K562 (cell line): ENCODE measurements around the gene SESN3. TPM values are rescaled to one million over a fixed set of nuclear protein-coding genes. Genes with fewer than 3 reads are reported as not detected.
A peak's percentile ranks its signal among the peaks of the same experiment; 100 is the strongest.

ENCODE experiments used
- BACH1 ChIP-seq: fragments of 200-800 bp; sonication (Bioruptor generic); IDR thresholded peaks from 2 replicates; pipeline ENCODE4 v1.6.1; 2016; ENCODE audit warnings: missing genetic modification characterization, missing compliant biosample characterization
- CREM ChIP-seq: IDR thresholded peaks from 2 replicates; pipeline ENCODE4 v1.6.1; 2014; ENCODE audit warnings: antibody characterized with exemption, low read depth
- ESRRB ChIP-seq: fragments of 250-450 bp; sonication (Bioruptor Pico); IDR thresholded peaks from 2 replicates; pipeline ENCODE4 v1.5.0; 2020; ENCODE audit warnings: mild to moderate bottlenecking, moderate library complexity, borderline replicate concordance
- FOXK2 ChIP-seq, 2 experiments: fragments of 450-650 bp; IDR thresholded peaks in 1 of 2; conservative IDR thresholded peaks in 1 of 2; 2 replicates each; pipeline ENCODE4 v1.6.1; 2016; ENCODE audit warnings: low read depth in 2 of 2, mild to moderate bottlenecking in 1 of 2
- FOXM1 ChIP-seq, 2 experiments: fragments of 450-650 bp in 1 of 2; sonication (generic) in 1 of 2; formaldehyde crosslinking in 1 of 2; IDR thresholded peaks; 2 replicates each; pipeline versions ENCODE4 v1.6.1 to v1.9.0; 2017 to 2022; ENCODE audit warnings: low read depth in 2 of 2, mild to moderate bottlenecking in 2 of 2, missing genetic modification reagents in 1 of 2, moderate library complexity in 1 of 2
- KLF16 ChIP-seq: IDR thresholded peaks from 2 replicates; pipeline ENCODE4 v1.6.1; 2016; ENCODE audit warnings: antibody characterized with exemption
- LCOR ChIP-seq: sonication (generic); formaldehyde crosslinking; IDR thresholded peaks from 2 replicates; pipeline ENCODE4 v1.8.0; 2022; ENCODE audit warnings: mild to moderate bottlenecking, missing genetic modification reagents
- MITF ChIP-seq: IDR thresholded peaks from 2 replicates; pipeline ENCODE4 v1.6.1; 2014; ENCODE audit warnings: antibody characterized with exemption
- PBX2 ChIP-seq, 2 experiments: IDR thresholded peaks in 1 of 2; conservative IDR thresholded peaks in 1 of 2; 2 replicates each; pipeline ENCODE4 v1.6.1; 2016; ENCODE audit warnings: low read depth in 2 of 2, mild to moderate bottlenecking in 1 of 2, missing compliant biosample characterization in 1 of 2, missing genetic modification characterization in 1 of 2, moderate library complexity in 1 of 2
- PREB ChIP-seq: sonication (generic); formaldehyde crosslinking; IDR thresholded peaks from 2 replicates; pipeline ENCODE4 v1.8.1; 2023; ENCODE audit warnings: mild to moderate bottlenecking, missing genetic modification reagents
- TRIM24 ChIP-seq, 2 experiments: fragments of 450-650 bp; IDR thresholded peaks; 2 replicates each; pipeline ENCODE4 v1.6.1; 2016
- ZEB2 ChIP-seq: fragments of 450-650 bp; IDR thresholded peaks from 2 replicates; pipeline ENCODE4 v1.6.1; 2016
- polyA plus RNA-seq, 8 experiments: library from polyadenylated mRNA; depleted of rRNA in 4 of 8; stranded (reverse) in 5 of 8; unstranded in 3 of 8; fragments of >200 nt; fragmentation: Nextera tagmentation in 2 of 8; fragmentation: Illumina TruSeq in 1 of 8; extraction: Ambion mirVana in 2 of 8; extraction: Trizol in 1 of 8; gene quantifications; 2 replicates each; pipeline versions ENCODE4 v1.2.1 to v1.2.3, GENCODE V29; 2011 to 2014; ENCODE audit warnings: inconsistent platforms in 1 of 8, missing spikeins in 1 of 8
- total RNA-seq, 7 experiments: library from RNA; depleted of rRNA in 6 of 7; stranded (reverse); fragments of >200 nt in 6 of 7; fragmentation: Illumina TruSeq in 2 of 7; extraction: Trizol in 2 of 7; gene quantifications; 2 replicates each; pipeline versions ENCODE4 v1.2.1 to v1.2.3, GENCODE V29; 2011 to 2021; ENCODE audit warnings: low replicate concordance in 1 of 7
- TF ChIP-seq, protein P1 (sequence below): fragments of 200-800 bp; sonication (Bioruptor generic); IDR thresholded peaks from 2 replicates; pipeline ENCODE4 v1.6.1; 2017; ENCODE audit warnings: missing genetic modification characterization, missing compliant biosample characterization
- TF ChIP-seq, protein P2 (sequence below): fragments of 450-650 bp; IDR thresholded peaks from 2 replicates; pipeline ENCODE4 v1.6.1; 2018; ENCODE audit not compliant: partially characterized antibody

Gene SESN3
- total and polyA plus RNA-seq, 9 of the 15 experiments (the other 6 are each of a cell fraction or from before 2014, with no cell fraction given), result 0.44 to 2.6 (median 1.5) TPM

DNA sequence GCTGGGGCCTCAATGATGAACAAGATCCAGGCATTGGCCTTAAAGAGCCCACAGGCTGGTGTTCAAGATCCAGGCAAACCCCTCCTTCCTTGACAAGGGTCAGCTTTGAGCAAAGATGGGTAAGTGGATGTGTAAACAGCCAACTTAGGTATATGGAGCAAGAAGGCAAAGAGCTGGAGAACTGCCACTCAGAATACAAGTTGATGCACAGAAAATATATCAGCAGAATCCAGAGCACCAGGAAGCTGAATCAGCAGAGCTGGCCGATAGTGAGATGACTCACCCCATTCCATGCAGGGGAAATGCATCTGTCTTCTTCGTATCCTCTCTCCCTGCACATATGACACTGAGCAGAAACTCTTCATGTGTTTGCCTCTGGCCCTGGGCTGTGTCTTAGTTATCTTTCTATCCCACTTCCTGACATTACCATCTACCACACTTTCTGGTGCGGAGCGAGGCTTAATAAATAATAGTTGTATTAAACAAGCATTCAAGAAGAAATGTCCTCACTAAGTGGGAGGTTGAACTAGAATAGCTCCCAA, 83.6 kb downstream of the SESN3 start (continued):
- 0 out of 2 replicates have a peak, but pooled peaks have one; percentile 23 for TF ChIP-seq PBX2 (CRISPR knock-in tag; IDR thresholded peaks at IDR 0.05; ENCODE audit: low read depth)
- peak; percentile 82 for TF ChIP-seq PBX2 (tag; conservative IDR thresholded peaks at IDR 0.05; ENCODE audit: low read depth)
- TF ChIP-seq FOXK2 (conservative IDR thresholded peaks at IDR 0.05 in 1 of 2, IDR thresholded peaks at IDR 0.05 in 1 of 2; ENCODE audit: low read depth in 2 of 2), result peak; percentile 80 to 89
- peak; percentile 32; the same call in 1 of the 2 replicates for TF ChIP-seq LCOR (CRISPR knock-in tag)
- TF ChIP-seq FOXM1 (IDR thresholded peaks at IDR 0.05; ENCODE audit: low read depth), result peak; percentile 60; the same call in 1 of the 2 replicates
- TF ChIP-seq FOXM1 (CRISPR knock-in tag; IDR thresholded peaks at IDR 0.05; ENCODE audit: low read depth), result no peak
- TF ChIP-seq CREM, result peak; percentile 77; the same call in 1 of the 2 replicates
- TF ChIP-seq PREB (CRISPR knock-in tag), result no peak
- peak; percentile 85 to 92 for TF ChIP-seq TRIM24 (IDR thresholded peaks at IDR 0.05)
- TF ChIP-seq ESRRB (CRISPR knock-in tag), result no peak
- TF ChIP-seq KLF16, result peak; percentile 82
- TF ChIP-seq, protein P1, sequence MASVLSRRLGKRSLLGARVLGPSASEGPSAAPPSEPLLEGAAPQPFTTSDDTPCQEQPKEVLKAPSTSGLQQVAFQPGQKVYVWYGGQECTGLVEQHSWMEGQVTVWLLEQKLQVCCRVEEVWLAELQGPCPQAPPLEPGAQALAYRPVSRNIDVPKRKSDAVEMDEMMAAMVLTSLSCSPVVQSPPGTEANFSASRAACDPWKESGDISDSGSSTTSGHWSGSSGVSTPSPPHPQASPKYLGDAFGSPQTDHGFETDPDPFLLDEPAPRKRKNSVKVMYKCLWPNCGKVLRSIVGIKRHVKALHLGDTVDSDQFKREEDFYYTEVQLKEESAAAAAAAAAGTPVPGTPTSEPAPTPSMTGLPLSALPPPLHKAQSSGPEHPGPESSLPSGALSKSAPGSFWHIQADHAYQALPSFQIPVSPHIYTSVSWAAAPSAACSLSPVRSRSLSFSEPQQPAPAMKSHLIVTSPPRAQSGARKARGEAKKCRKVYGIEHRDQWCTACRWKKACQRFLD (CRISPR knock-in tag), result no peak
- peak; percentile 80 for TF ChIP-seq BACH1 (tag)
- peak; percentile 50; the same call in 1 of the 2 replicates for TF ChIP-seq MITF
- TF ChIP-seq, protein P2, sequence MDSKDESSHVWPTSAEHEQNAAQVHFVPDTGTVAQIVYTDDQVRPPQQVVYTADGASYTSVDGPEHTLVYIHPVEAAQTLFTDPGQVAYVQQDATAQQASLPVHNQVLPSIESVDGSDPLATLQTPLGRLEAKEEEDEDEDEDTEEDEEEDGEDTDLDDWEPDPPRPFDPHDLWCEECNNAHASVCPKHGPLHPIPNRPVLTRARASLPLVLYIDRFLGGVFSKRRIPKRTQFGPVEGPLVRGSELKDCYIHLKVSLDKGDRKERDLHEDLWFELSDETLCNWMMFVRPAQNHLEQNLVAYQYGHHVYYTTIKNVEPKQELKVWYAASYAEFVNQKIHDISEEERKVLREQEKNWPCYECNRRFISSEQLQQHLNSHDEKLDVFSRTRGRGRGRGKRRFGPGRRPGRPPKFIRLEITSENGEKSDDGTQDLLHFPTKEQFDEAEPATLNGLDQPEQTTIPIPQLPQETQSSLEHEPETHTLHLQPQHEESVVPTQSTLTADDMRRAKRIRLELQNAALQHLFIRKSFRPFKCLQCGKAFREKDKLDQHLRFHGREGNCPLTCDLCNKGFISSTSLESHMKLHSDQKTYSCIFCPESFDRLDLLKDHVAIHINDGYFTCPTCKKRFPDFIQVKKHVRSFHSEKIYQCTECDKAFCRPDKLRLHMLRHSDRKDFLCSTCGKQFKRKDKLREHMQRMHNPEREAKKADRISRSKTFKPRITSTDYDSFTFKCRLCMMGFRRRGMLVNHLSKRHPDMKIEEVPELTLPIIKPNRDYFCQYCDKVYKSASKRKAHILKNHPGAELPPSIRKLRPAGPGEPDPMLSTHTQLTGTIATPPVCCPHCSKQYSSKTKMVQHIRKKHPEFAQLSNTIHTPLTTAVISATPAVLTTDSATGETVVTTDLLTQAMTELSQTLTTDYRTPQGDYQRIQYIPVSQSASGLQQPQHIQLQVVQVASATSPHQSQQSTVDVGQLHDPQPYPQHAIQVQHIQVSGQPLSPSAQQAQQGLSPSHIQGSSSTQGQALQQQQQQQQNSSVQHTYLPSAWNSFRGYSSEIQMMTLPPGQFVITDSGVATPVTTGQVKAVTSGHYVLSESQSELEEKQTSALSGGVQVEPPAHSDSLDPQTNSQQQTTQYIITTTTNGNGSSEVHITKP, result peak; percentile 30
- TF ChIP-seq ZEB2, result peak; percentile 77
